Subcutaneous adipose tissue (tissue), 4 donors: Measurements from ENCODE around the gene GCFC2. TPM values are rescaled to one million over a fixed set of nuclear protein-coding genes. Genes with fewer than 3 reads are reported as not detected.

Source experiments
- CTCF ChIP-seq: fragments of 450-650 bp; IDR thresholded peaks from one replicate; pipeline ENCODE4 v1.5.1; 2016; ENCODE audit warnings: low read depth, mild to moderate bottlenecking, control low read depth, antibody characterized with exemption, moderate library complexity
- total RNA-seq, 4 donors: library from RNA; depleted of rRNA; stranded (reverse); fragments of >200 nt; gene quantifications; one replicate each; pipeline ENCODE4 v1.1.0, GENCODE V29; 2016

Gene GCFC2
- total RNA-seq, 4 donors from 2014 or later: 25.2 to 39.9 (median 33.9) TPM

- TF ChIP-seq CTCF: no peak
These were observed 82.7 kb downstream of the GCFC2 start for GRCh38 chr2:75627902-75628504.

DNA sequence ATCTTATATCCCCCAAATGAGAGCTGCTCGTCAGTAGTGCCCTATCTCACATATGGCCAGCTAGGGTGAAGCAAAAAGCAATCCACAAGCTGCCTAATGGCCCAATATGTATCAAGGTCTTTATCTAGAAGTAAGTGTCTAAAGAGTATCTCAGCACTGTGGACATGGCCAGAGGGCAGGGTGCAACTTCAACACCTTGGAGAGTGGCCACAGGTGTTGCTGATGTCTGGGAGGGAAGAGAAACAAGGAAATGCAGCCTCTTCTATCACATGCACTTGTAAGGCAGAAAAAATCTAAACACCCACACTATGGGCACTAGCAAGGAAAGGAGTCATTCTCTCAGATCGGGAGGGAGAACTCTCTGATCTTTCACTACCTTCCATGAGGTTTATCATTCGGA lies 87.8 kb downstream of the GCFC2 start:
- no peak for TF ChIP-seq CTCF

GRCh38 chr2:75622500-75622899 lies 88.2 kb downstream of the GCFC2 start:
- no peak for TF ChIP-seq CTCF

DNA sequence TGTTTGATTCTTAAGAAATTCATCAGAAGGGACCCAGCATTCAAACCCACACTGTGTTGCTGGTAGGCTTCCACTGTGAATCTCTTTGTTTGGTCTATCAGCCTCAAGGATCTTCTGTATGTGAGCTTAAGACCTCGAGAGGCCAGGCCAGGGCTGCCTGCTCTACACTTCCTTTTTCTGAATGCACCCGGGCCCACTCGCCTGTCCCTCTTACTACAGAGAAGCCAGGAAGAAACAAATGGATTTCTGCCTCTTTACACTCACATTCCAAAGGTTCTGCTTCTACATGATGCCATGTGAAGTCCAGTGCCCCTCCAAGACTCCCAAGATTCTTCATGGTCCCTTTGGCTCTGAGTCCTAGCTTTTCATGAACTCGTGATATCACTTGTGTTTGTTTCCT lies 89.5 kb downstream of the GCFC2 start:
- no peak for TF ChIP-seq CTCF

DNA sequence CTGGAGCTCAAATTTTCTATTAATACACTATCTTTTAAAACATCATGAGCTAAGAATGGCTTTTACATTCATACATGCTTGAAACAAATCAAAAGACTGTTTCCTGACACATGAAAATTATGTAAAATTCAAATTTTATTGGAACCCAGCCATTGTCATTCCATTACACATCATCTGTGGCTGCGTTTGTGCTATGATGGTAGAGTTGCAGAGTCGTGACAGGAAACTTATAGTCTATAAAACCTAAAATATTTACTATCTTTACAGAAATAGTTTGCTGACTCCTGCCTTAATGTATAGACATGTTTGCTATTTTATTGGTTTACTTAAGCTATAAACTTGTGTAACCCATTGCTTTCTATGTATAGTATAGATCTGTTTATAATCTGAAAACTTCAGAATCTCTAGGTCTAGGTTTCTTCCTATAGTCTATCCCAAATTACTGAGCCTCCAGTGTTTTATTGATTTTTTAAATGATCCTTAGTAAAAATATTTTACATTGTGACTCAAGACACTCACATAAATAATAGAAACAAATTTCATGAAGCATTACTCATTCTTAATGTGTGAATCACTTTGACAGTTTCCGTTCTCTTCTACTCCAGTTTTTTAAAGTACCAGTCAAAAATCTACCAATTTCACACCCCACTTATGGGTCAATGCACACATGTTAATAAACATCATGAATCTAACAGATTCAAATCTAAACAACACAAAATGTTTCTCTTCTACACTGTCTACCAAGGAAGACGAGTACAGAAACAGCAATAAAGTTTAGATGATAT lies 90.6 kb downstream of the GCFC2 start:
- no peak for TF ChIP-seq CTCF

DNA sequence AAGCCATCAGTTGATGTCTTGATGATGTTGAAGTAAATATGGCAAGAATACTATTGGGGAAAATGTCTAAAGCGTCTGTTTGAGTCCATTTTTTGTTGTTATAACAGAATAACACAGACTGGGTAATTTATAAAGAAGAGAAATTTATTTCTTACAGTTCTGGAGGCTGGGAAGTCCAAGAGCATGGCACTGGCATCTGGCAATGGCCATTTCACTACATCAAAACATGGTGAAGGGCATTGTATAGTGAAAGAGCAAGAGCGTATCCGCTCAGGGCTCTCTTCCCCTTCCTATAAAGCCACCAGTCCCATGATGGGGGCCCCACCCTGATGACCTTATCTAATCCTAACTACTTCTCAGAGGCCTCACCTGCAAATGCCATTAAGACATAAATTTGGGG lies 93.8 kb downstream of the GCFC2 start:
- no peak for TF ChIP-seq CTCF

GRCh38 chr2:75616406-75616805 lies 94.3 kb downstream of the GCFC2 start:
- TF ChIP-seq CTCF: no peak
